ENCODE data around the gene GPR160. TPM values are rescaled to one million over a fixed set of nuclear protein-coding genes. Genes with fewer than 3 reads are reported as not detected.

The GPR160 gene
- total and polyA plus RNA-seq, 2 of the 13 experiments (the other 11 are each of a cell fraction or from before 2014, with no cell fraction given): 12.1 to 23.2 TPM

DNA sequence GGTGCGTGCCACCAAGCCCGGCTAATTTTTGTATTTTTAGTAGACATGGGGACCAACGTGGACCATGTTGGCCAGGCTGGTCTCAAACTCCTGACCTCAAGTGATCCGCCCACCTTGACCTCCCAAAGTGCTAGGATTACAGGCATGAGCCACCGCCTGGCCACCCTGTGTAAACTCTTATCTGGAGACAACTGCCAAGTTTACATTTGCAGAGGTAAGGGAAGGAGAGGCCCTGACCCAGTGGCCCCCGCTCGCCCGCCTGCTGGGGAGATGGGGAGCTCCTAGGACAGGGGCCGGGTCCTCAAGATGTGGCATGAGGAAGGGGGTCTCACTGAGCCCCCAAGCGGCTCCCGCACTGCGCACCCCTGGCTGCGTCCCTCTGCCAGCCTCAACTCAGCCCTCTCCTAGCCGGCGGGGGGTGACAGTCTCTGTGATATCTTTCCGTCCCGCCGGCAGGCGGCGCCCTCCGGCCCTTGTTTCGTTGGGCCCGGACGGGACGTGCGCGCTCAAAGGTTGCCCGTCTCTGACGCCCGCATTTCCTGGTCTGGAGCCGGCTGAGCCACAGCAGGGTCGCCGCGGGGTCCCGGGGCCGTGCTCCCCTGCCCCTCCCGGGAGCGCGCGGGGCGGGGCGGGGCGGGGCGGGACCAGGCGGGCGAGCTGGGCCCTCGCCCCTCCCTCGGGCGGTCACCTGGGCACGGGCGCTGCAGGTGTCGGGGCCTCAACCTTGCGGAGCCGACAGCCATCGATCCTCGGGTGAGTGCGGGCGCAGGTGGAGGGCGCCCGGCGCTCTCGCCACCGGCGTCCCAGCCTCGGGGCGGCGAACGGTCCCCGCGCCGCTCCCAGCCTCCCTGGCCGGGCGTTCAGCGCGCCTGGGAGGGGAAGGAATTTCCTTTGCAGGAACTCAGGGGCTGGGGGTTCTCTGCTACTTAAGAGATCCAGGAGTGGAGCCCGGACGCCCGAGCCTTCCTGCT, at the start of gene GPR160 (continued):
- TF ChIP-seq ZNF572 (CRISPR knock-in tag; IDR thresholded peaks at IDR 0.05): 0 out of 2 replicates have a peak, but pooled peaks have one; percentile 47
- peak; percentile 62; the same call in 1 of the 2 replicates for TF ChIP-seq ARID4A (CRISPR knock-in tag; IDR thresholded peaks at IDR 0.05; ENCODE audit: borderline replicate concordance)
- no peak for TF ChIP-seq CEBPZ (IDR thresholded peaks at IDR 0.05; ENCODE audit: low read length)
- TF ChIP-seq CHD4 (IDR thresholded peaks at IDR 0.05; ENCODE audit: borderline replicate concordance, low read length): peak; percentile 95
- 0 out of 2 replicates have a peak, but pooled peaks have one; percentile 48 for TF ChIP-seq ZNF770 (CRISPR knock-in tag; IDR thresholded peaks at IDR 0.05)
- no peak for TF ChIP-seq ZBTB1 (CRISPR knock-in tag; IDR thresholded peaks at IDR 0.05; ENCODE audit: borderline replicate concordance)
- TF ChIP-seq PPARG (CRISPR knock-in tag; conservative IDR thresholded peaks at IDR 0.05): peak; percentile 60; the same call in 1 of the 2 replicates
- TF ChIP-seq TRIM24 (CRISPR knock-in tag; IDR thresholded peaks at IDR 0.05): no peak
- TF ChIP-seq FOXA3 (CRISPR knock-in tag; IDR thresholded peaks at IDR 0.05): peak; percentile 37; the same call in 1 of the 2 replicates
- peak; percentile 84 for TF ChIP-seq GFI1 (CRISPR knock-in tag; IDR thresholded peaks at IDR 0.05; ENCODE audit: borderline replicate concordance)
- TF ChIP-seq, protein P1, sequence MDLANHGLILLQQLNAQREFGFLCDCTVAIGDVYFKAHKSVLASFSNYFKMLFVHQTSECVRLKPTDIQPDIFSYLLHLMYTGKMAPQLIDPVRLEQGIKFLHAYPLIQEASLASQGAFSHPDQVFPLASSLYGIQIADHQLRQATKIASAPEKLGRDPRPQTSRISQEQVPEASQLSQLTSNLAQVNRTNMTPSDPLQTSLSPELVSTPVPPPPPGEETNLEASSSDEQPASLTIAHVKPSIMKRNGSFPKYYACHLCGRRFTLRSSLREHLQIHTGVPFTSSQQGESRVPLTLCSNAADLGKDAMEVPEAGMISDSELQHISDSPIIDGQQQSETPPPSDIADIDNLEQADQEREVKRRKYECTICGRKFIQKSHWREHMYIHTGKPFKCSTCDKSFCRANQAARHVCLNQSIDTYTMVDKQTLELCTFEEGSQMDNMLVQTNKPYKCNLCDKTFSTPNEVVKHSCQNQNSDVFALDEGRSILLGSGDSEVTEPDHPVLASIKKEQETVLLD (CRISPR knock-in tag; IDR thresholded peaks at IDR 0.05; ENCODE audit: low read depth): peak; percentile 41; the same call in 1 of the 2 replicates
- peak; percentile 35 for TF ChIP-seq BHLHE40 (IDR thresholded peaks at IDR 0.05; ENCODE audit: low read length)
- TF ChIP-seq FOXA1 (IDR thresholded peaks at IDR 0.05): no peak
- TF ChIP-seq FOXA1 (CRISPR knock-in tag; IDR thresholded peaks at IDR 0.05): peak; percentile 60
- no peak for TF ChIP-seq SMAD9 (CRISPR knock-in tag; IDR thresholded peaks at IDR 0.05)
- no peak for TF ChIP-seq MAFF (IDR thresholded peaks at IDR 0.05; ENCODE audit: low read depth, low read length)
- no peak for TF ChIP-seq ZNF749 (CRISPR knock-in tag; IDR thresholded peaks at IDR 0.05; ENCODE audit: borderline replicate concordance)
